ENCODE results near the gene ABCA9. TPM values are rescaled to one million over a fixed set of nuclear protein-coding genes. Genes with fewer than 3 reads are reported as not detected.

ABCA9 gene
- total RNA-seq, 1 experiment from 2014 or later = not detected

- Histone ChIP-seq H3K9me3 (ENCODE audit: low read length) (no peaks in the 10 kb centered on the region), H3K79me2 (ENCODE audit: low read length) (no peaks in the 10 kb centered on the region), H3F3A (ENCODE audit: low read length, unreplicated experiment) (no peaks in the 10 kb centered on the region), H3K4me3 (ENCODE audit: low read length) (no peak overlapping the region), H3K27me3 (ENCODE audit: low read length) (peaks cover 35% of the 10 kb centered on the region), H3K27ac (ENCODE audit: low read length) (no peak overlapping the region), H4K20me1 (ENCODE audit: low read length) (no peaks in the 10 kb centered on the region), H2AFZ (ENCODE audit: low read length) (no peak overlapping the region), H3K4me1 (ENCODE audit: insufficient read depth, low read length) (no peaks in the 10 kb centered on the region), H3K9me2 (replicated peaks; ENCODE audit: low read length) (no peaks in the 10 kb centered on the region), H3K36me3 (ENCODE audit: low read depth, low read length) (no peaks in the 10 kb centered on the region), H3K4me2 (ENCODE audit: low read length) (no peak overlapping the region), H3K9ac (ENCODE audit: low read length) (no peak overlapping the region)
- intact Hi-C loops (cut with micrococcal nuclease) = no loop called here
- ATAC-seq (no peak), DNase-seq (no peak)
- BruUV-seq (replicated peaks) = no TSS peak
- ChIA-PET CTCF (interaction anchor here (0.9 kb wide), 1 partner anchor 16 kb away, joined by 5 read pairs; no protein-coding TSS in a partner anchor), POLR2A (ENCODE audit: unreplicated experiment) (no interaction called here)
- TF ChIP-seq EZH2 (IDR thresholded peaks at IDR 0.05; ENCODE audit: low read length, unreplicated experiment) (no peak), CTCF (conservative IDR thresholded peaks at IDR 0.05; ENCODE audit: low read depth, low read length) (no peak), EZH2phosphoT487 (IDR thresholded peaks at IDR 0.05; ENCODE audit: borderline replicate concordance, low read length) (no peak)
Observed at GRCh38 chr17:68924793-68925720, 135.7 kb downstream of the ABCA9 start.

Small RNA genes within 50 kb of the gene (microRNA-seq; reads per million reads assigned to microRNA genes)
- gene MIR4524A (ENCODE audit: unreplicated experiment) = not detected
- gene MIR4524B (ENCODE audit: unreplicated experiment) = not detected

Other genes with a start within 250 kb of the ABCA9 start
- 0.22 and 0.92 TPM in 2 replicates for gene ABCA8, start 105.5 kb downstream of the ABCA9 start, total RNA-seq (2014; rRNA removed)
- not detected in 2 replicates for gene ABCA6, start 81.0 kb upstream of the ABCA9 start, total RNA-seq (2014; rRNA removed)
- 0.12 and 0.47 TPM in 2 replicates for gene ABCA10, start 167.9 kb upstream of the ABCA9 start, total RNA-seq (2014; rRNA removed)

All from PC-3 (cell line).